Mesenchymal stem cell (in vitro differentiated cells and primary cell): ENCODE results near the gene ROCK1.

Experiments
- DNase-seq: peaks from one replicate; pipeline ENCODE4 v3.0.0-alpha.2; 2013
- H2AFZ ChIP-seq: one replicate; pipeline ENCODE4 v1.6.1; 2013; ENCODE audit warnings: low read depth, mild to moderate bottlenecking, control low read depth, inconsistent platforms, low read length, moderate library complexity
- H2AK5ac ChIP-seq: 2 replicates; pipeline ENCODE4 v1.6.1; 2013; ENCODE audit warnings: low read length, moderate library complexity, mild to moderate bottlenecking, inconsistent platforms; ENCODE audit not compliant: severe bottlenecking
- H2BK120ac ChIP-seq: one replicate; pipeline ENCODE4 v1.6.1; 2013; ENCODE audit warnings: low read depth, mild to moderate bottlenecking, inconsistent platforms, low read length, moderate library complexity
- H2BK12ac ChIP-seq, 2 experiments: one replicate each; pipeline ENCODE4 v1.6.1; 2013; ENCODE audit warnings: inconsistent platforms in 2 of 2, low read length in 2 of 2, mild to moderate bottlenecking in 2 of 2, moderate library complexity in 2 of 2, control low read depth in 1 of 2
- H2BK15ac ChIP-seq: one replicate; pipeline ENCODE4 v1.6.1; 2013; ENCODE audit warnings: mild to moderate bottlenecking, low read depth, inconsistent platforms; ENCODE audit not compliant: poor library complexity, severe bottlenecking
- H2BK5ac ChIP-seq: 2 replicates; pipeline ENCODE4 v1.6.1; 2013; ENCODE audit warnings: low read depth, mild to moderate bottlenecking, low read length, control low read depth, inconsistent platforms; ENCODE audit not compliant: poor library complexity, severe bottlenecking
- H3K14ac ChIP-seq, 2 experiments: one replicate each; pipeline ENCODE4 v1.6.1; 2013; ENCODE audit warnings: inconsistent platforms in 2 of 2, low read length in 2 of 2, control low read depth in 1 of 2, mild to moderate bottlenecking in 1 of 2, moderate library complexity in 1 of 2
- H3K18ac ChIP-seq, 2 experiments: one replicate each; pipeline ENCODE4 v1.6.1; 2013; ENCODE audit warnings: inconsistent platforms in 2 of 2, low read length in 2 of 2, control low read depth in 1 of 2, low read depth in 1 of 2, mild to moderate bottlenecking in 1 of 2
- H3K23ac ChIP-seq, 2 experiments: one replicate each; pipeline ENCODE4 v1.6.1; 2013; ENCODE audit warnings: inconsistent platforms in 2 of 2, low read length in 2 of 2, mild to moderate bottlenecking in 2 of 2, moderate library complexity in 2 of 2, control low read depth in 1 of 2
- H3K27ac ChIP-seq: 2 replicates; pipeline ENCODE4 v1.5.1; 2013; ENCODE audit warnings: mild to moderate bottlenecking, moderate library complexity, low read length, control low read depth, inconsistent platforms; ENCODE audit not compliant: poor library complexity, severe bottlenecking
- H3K27me3 ChIP-seq, 2 experiments: 2 replicates each; pipeline versions ENCODE4 v1.6.1 to v1.7.0; 2013; ENCODE audit warnings: low read length in 2 of 2, mild to moderate bottlenecking in 2 of 2, moderate library complexity in 2 of 2, control low read depth in 1 of 2, inconsistent platforms in 1 of 2; ENCODE audit not compliant: control insufficient read depth in 1 of 2, insufficient read depth in 1 of 2
- H3K36me3 ChIP-seq, 2 experiments: 2 replicates each; pipeline versions ENCODE4 v1.6.1 to v1.7.0; 2013; ENCODE audit warnings: low read length in 2 of 2, control low read depth in 1 of 2, inconsistent platforms in 1 of 2, low read depth in 1 of 2, mild to moderate bottlenecking in 1 of 2; ENCODE audit not compliant: insufficient read depth in 2 of 2, control insufficient read depth in 1 of 2
- H3K4ac ChIP-seq, 2 experiments: one replicate each; pipeline ENCODE4 v1.6.1; 2013; ENCODE audit warnings: inconsistent platforms in 2 of 2, low read length in 2 of 2, mild to moderate bottlenecking in 2 of 2, moderate library complexity in 2 of 2, control low read depth in 1 of 2, low read depth in 1 of 2
- H3K4me1 ChIP-seq: 2 replicates; pipeline ENCODE4 v1.6.1; 2013; ENCODE audit warnings: low read depth, low read length, control low read depth; ENCODE audit not compliant: control insufficient read depth, insufficient read depth
- H3K4me2 ChIP-seq: 2 replicates; pipeline ENCODE4 v1.6.1; 2013; ENCODE audit warnings: low read length, mild to moderate bottlenecking, inconsistent platforms; ENCODE audit not compliant: poor library complexity, severe bottlenecking
- H3K4me3 ChIP-seq, 2 experiments: 2 replicates each; pipeline versions ENCODE4 v1.5.1 to v1.7.0; 2013; ENCODE audit warnings: low read length in 2 of 2, mild to moderate bottlenecking in 2 of 2, control low read depth in 1 of 2, low read depth in 1 of 2; ENCODE audit not compliant: insufficient read depth in 1 of 2
- H3K79me1 ChIP-seq: replicated peaks from 2 replicates; pipeline ENCODE4 v1.6.1; 2013; ENCODE audit warnings: mild to moderate bottlenecking, control low read depth, low read length, inconsistent platforms; ENCODE audit not compliant: poor library complexity, severe bottlenecking
- H3K9ac ChIP-seq: 2 replicates; pipeline ENCODE4 v1.7.0; 2013; ENCODE audit warnings: mild to moderate bottlenecking, low read length, moderate library complexity
- H3K9me3 ChIP-seq: 2 replicates; pipeline ENCODE4 v1.7.0; 2013; ENCODE audit warnings: mild to moderate bottlenecking, low read length; ENCODE audit not compliant: control insufficient read depth
- H4K8ac ChIP-seq: one replicate; pipeline ENCODE4 v1.6.1; 2013; ENCODE audit warnings: inconsistent platforms, mild to moderate bottlenecking, low read length, moderate library complexity
- H4K91ac ChIP-seq: one replicate; pipeline ENCODE4 v1.6.1; 2013; ENCODE audit warnings: mild to moderate bottlenecking, low read length, inconsistent platforms
- WGBS: methylation state at CpG from one replicate; pipeline ENCODE4 v1.1.7; 2013; ENCODE audit warnings: mixed read lengths; 5-methylcytosine and 5-hydroxymethylcytosine counted together

Gene ROCK1

GRCh38 chr18:21047126-21047525 lies 64.5 kb downstream of the ROCK1 start:
- H3K9me3 ChIP-seq, result no peaks in the 10 kb centered on the region
- H3K79me1 ChIP-seq, result peaks cover 15% of the 10 kb centered on the region
- no peak overlapping the region for H3K4ac ChIP-seq
- no peak overlapping the region for H4K8ac ChIP-seq
- no peak for DNase-seq
- no peak overlapping the region for H2BK12ac ChIP-seq
- WGBS, result 93% methylated on average over 2 of the region's 3 CpGs
- H3K4me2 ChIP-seq, result no peak overlapping the region
- no peak overlapping the region for H3K27ac ChIP-seq
- H3K9ac ChIP-seq, result no peak overlapping the region
- peaks cover 1% of the 10 kb centered on the region for H3K4me1 ChIP-seq
- no peak overlapping the region for H3K14ac ChIP-seq
- H4K91ac ChIP-seq, result no peak overlapping the region
- H2BK120ac ChIP-seq, result no peak overlapping the region
- no peak overlapping the region for H2BK5ac ChIP-seq
- H2AK5ac ChIP-seq, result no peak overlapping the region
- no peak overlapping the region for H3K23ac ChIP-seq
- H2BK15ac ChIP-seq, result no peak overlapping the region
- no peak overlapping the region for H3K18ac ChIP-seq
- no peaks in the 10 kb centered on the region for H3K27me3 ChIP-seq
- peaks cover 3 to 40% of the 10 kb centered on the region in 2 experiments for H3K36me3 ChIP-seq
- H3K4me3 ChIP-seq, result no peak overlapping the region
- no peak overlapping the region for H2AFZ ChIP-seq

- Histone ChIP-seq H3K9ac (no peak overlapping the region), H4K8ac (no peak overlapping the region), H2BK5ac (no peak overlapping the region), H3K9me3 (no peaks in the 10 kb centered on the region), H4K91ac (no peak overlapping the region), H3K27me3 (no peaks in the 10 kb centered on the region), H3K14ac (no peak overlapping the region), H2BK15ac (no peak overlapping the region), H3K36me3 (peaks cover 7 to 90% of the 10 kb centered on the region in 2 experiments), H3K27ac (no peak overlapping the region), H3K23ac (no peak overlapping the region), H3K4me2 (no peak overlapping the region), H3K4me3 (no peak overlapping the region), H3K4me1 (no peaks in the 10 kb centered on the region), H2BK120ac (no peak overlapping the region), H2AK5ac (no peak overlapping the region), H3K18ac (no peak overlapping the region), H3K4ac (no peak overlapping the region), H2BK12ac (no peak overlapping the region), H3K79me1 (peaks cover 8% of the 10 kb centered on the region), H2AFZ (no peak overlapping the region)
- DNase-seq, result no peak
- 100% methylated on average over 1 of the region's 2 CpGs for WGBS
Observed at GRCh38 chr18:21040466-21040865, 71.1 kb downstream of the ROCK1 start.

- Histone ChIP-seq H3K4me3 (no peak overlapping the region), H2AFZ (no peak overlapping the region), H2AK5ac (no peak overlapping the region)
Observed at GRCh38 chr18:21038201-21038600, 73.4 kb downstream of the ROCK1 start.

GRCh38 chr18:21031845-21032244 lies 79.8 kb downstream of the ROCK1 start:
- Histone ChIP-seq H3K18ac (no peak overlapping the region), H3K79me1 (peaks cover 15% of the 10 kb centered on the region), H3K27me3 (no peaks in the 10 kb centered on the region), H3K9me3 (peaks cover 5% of the 10 kb centered on the region), H2BK12ac (no peak overlapping the region), H3K23ac (no peak overlapping the region), H4K8ac (no peak overlapping the region), H3K9ac (no peak overlapping the region), H3K27ac (no peak overlapping the region), H3K4me3 (no peak overlapping the region), H3K36me3 (peaks cover 6 to 71% of the 10 kb centered on the region in 2 experiments), H2BK15ac (no peak overlapping the region), H2BK5ac (no peak overlapping the region), H3K4ac (no peak overlapping the region), H3K4me2 (no peak overlapping the region), H4K91ac (no peak overlapping the region), H2BK120ac (no peak overlapping the region), H2AK5ac (no peak overlapping the region), H3K14ac (no peak overlapping the region), H2AFZ (no peak overlapping the region), H3K4me1 (no peaks in the 10 kb centered on the region)
- no peak for DNase-seq

More at GRCh38 chr18:21038201-21038600, 73.4 kb downstream of the ROCK1 start:
- Histone ChIP-seq H2BK12ac (no peak overlapping the region), H3K27ac (no peak overlapping the region), H2BK5ac (no peak overlapping the region), H3K14ac (no peak overlapping the region), H3K4me2 (no peak overlapping the region), H4K8ac (no peak overlapping the region), H2BK15ac (no peak overlapping the region), H3K79me1 (peaks cover 6% of the 10 kb centered on the region), H4K91ac (no peak overlapping the region), H3K36me3 (peaks cover 7 to 86% of the 10 kb centered on the region in 2 experiments), H3K9me3 (no peaks in the 10 kb centered on the region), H3K23ac (no peak overlapping the region), H2BK120ac (no peak overlapping the region), H3K9ac (no peak overlapping the region), H3K18ac (no peak overlapping the region), H3K4me1 (no peaks in the 10 kb centered on the region), H3K4ac (no peak overlapping the region), H3K27me3 (no peaks in the 10 kb centered on the region)
- no peak for DNase-seq
